ENCODE measurements around the gene LUZP2.

LUZP2 gene

DNA sequence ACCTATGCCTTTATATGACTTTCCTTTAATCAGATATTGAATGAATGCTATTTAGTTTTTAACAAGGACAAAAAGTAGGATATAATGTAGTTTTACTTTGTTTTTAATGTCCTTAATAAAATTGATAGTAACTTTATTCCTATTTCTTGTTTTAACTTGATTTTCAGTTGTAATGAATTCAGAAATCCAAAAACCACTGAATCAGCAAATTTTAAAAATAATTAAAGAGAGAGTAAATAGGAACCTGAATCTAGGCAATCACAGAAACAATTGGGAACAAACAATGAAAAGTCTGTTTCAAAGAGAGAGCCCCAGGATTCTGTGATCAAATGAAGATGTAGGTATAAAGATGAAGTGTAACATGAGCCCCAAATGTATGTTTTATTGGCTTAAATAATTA, 556.0 kb downstream of the LUZP2 start:
- no peaks in the 10 kb centered on the region for H3K27me3 Mint-ChIP-seq (ENCODE audit: low read depth)
- TF ChIP-seq, protein P1, sequence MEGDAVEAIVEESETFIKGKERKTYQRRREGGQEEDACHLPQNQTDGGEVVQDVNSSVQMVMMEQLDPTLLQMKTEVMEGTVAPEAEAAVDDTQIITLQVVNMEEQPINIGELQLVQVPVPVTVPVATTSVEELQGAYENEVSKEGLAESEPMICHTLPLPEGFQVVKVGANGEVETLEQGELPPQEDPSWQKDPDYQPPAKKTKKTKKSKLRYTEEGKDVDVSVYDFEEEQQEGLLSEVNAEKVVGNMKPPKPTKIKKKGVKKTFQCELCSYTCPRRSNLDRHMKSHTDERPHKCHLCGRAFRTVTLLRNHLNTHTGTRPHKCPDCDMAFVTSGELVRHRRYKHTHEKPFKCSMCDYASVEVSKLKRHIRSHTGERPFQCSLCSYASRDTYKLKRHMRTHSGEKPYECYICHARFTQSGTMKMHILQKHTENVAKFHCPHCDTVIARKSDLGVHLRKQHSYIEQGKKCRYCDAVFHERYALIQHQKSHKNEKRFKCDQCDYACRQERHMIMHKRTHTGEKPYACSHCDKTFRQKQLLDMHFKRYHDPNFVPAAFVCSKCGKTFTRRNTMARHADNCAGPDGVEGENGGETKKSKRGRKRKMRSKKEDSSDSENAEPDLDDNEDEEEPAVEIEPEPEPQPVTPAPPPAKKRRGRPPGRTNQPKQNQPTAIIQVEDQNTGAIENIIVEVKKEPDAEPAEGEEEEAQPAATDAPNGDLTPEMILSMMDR (IDR thresholded peaks at IDR 0.05; ENCODE audit: unreplicated experiment in 3 of 3) = no peak
- H3K4me3 Mint-ChIP-seq = no peak overlapping the region
- H3K36me3 Mint-ChIP-seq (ENCODE audit: low read depth) = no peaks in the 10 kb centered on the region
- no peak overlapping the region for H3K27ac Mint-ChIP-seq
- H3K9me3 Mint-ChIP-seq = no peaks in the 10 kb centered on the region
- H3K4me1 Mint-ChIP-seq = no peaks in the 10 kb centered on the region

DNA sequence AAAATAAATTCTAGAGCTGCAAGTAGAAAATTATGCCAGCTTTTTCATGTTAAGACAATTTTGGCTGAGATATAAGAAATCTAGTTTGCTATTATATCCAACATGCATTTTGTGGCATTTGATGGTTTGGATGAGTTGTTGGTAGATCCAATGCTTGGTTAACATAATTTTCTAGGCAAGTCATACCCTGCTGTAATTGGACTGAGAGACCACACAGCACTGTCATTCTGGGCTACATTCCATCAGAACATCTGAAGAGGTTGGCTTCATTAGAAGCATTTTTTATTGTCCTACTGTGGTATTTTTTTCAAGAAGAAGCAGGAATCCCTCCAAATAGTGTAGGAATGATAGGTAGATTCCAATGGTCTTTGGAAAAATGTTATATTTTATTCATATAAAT, 561.0 kb downstream of the LUZP2 start:
- H3K9me3 Mint-ChIP-seq = no peaks in the 10 kb centered on the region
- no peaks in the 10 kb centered on the region for H3K27me3 Mint-ChIP-seq (ENCODE audit: low read depth)
- no peaks in the 10 kb centered on the region for H3K4me1 Mint-ChIP-seq
- TF ChIP-seq, protein P1 (IDR thresholded peaks at IDR 0.05; ENCODE audit: unreplicated experiment in 3 of 3) = no peak
- no peak overlapping the region for H3K27ac Mint-ChIP-seq
- H3K4me3 Mint-ChIP-seq = no peak overlapping the region
- H3K36me3 Mint-ChIP-seq (ENCODE audit: low read depth) = no peaks in the 10 kb centered on the region

DNA sequence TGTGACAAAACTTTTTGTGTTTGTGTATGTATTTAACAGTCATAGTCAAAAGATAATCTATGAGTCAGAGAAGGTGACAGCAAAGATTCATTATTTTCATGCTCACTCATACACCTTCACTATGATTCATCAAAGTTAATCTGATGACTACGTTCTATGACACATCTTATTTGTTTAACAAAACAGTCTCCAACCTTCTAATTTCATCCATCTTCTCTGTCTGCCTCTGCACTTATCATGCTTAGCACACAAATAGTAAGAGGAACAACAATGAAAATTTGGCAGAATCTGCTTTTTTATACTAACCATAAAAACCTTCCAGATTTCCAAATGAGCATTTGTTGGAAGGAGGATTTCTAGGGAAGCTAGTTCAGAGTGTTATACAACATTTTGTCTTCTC, 568.9 kb downstream of the LUZP2 start:
- no peaks in the 10 kb centered on the region for H3K27me3 Mint-ChIP-seq (ENCODE audit: low read depth)
- no peaks in the 10 kb centered on the region for H3K4me1 Mint-ChIP-seq
- H3K36me3 Mint-ChIP-seq (ENCODE audit: low read depth) = no peaks in the 10 kb centered on the region
- H3K9me3 Mint-ChIP-seq = no peaks in the 10 kb centered on the region
- no peak overlapping the region for H3K4me3 Mint-ChIP-seq
- TF ChIP-seq, protein P1 (IDR thresholded peaks at IDR 0.05; ENCODE audit: unreplicated experiment in 3 of 3) = no peak
- no peak overlapping the region for H3K27ac Mint-ChIP-seq

DNA sequence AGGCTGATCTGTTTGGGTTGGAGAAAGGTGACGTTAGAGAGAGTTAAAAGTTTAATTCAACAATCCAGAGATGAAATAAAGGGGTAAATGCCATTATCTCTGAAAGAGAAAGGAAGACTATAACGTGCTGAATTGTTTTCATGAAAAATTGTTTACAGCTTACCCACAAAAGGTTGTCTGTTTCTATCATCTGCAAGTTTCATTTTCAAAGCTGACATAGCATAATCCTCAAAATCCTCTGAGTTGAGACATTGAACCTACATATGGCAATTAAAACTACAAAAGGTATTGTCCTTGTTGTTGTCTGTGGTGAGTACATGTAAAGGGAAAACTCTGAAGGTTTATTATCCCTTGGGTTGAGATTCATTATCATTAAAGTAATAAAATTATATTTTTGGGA, 569.9 kb downstream of the LUZP2 start:
- Mint-ChIP-seq H3K27ac (no peak overlapping the region), H3K36me3 (ENCODE audit: low read depth) (no peaks in the 10 kb centered on the region), H3K27me3 (ENCODE audit: low read depth) (no peaks in the 10 kb centered on the region), H3K4me3 (no peak overlapping the region), H3K4me1 (no peaks in the 10 kb centered on the region), H3K9me3 (no peaks in the 10 kb centered on the region)
- TF ChIP-seq, protein P1 (IDR thresholded peaks at IDR 0.05; ENCODE audit: unreplicated experiment in 3 of 3) = no peak

DNA sequence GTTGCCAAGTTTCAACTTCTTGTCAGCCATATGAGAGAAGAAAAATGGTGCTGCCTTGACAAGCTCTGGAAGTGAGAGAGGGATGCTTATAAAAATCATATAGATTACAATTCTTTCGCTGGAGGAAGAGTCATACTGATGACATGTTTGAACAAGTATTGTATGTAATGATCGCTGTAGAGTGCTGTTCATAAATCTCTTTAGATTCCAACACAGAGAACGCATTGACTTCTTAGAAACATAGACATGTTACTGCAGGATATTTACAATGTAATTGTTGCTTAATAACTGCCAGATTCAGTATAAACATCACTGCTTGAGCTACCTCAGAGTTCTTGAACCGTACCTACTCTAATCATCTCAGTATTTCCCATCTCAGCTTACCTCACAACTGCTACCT, 571.6 kb downstream of the LUZP2 start:
- Mint-ChIP-seq H3K27ac (no peak overlapping the region), H3K9me3 (no peaks in the 10 kb centered on the region), H3K4me1 (no peaks in the 10 kb centered on the region), H3K4me3 (no peak overlapping the region), H3K27me3 (ENCODE audit: low read depth) (no peaks in the 10 kb centered on the region), H3K36me3 (ENCODE audit: low read depth) (no peaks in the 10 kb centered on the region)
- TF ChIP-seq, protein P1 (IDR thresholded peaks at IDR 0.05; ENCODE audit: unreplicated experiment in 3 of 3) = no peak

DNA sequence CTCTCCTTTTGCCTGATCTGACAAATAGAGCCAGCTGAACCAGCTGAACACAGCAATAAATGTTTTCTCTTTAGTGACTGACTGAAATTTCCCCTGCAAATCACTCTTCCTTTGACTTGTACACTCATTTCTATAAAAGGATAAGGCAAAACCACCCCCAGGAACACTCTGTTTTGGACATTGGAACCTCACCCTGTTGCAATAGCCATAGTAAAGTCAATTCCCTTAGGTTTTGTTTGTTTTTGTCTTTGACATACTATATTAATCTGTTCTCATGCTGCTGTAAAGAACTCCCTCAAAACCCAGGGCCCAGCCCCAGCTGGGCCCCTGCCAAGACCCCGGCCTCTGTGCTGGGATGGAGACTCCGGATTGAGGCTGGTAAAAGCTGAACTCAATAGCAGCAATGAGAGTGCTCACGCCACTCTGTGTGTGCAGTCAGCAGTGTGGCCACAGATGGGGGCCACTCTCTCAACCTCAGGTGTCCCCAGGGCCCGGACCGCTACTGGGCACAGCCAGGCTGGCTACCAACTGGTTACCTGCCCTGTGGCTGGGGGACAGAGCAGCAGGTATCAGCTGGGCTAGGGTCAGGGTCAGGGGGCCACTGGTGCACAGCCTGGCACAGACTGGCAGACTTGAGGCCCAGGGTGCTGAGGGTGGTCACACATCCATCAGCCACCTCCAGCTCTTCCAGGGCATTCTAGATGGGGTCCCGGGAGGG, 597.4 kb downstream of the LUZP2 start:
- TF ChIP-seq, protein P1 (IDR thresholded peaks at IDR 0.05; ENCODE audit: unreplicated experiment in 3 of 3) = no peak
- no peaks in the 10 kb centered on the region for H3K9me3 Mint-ChIP-seq
- H3K4me3 Mint-ChIP-seq = no peak overlapping the region
- no peaks in the 10 kb centered on the region for H3K36me3 Mint-ChIP-seq (ENCODE audit: low read depth)
- no peak overlapping the region for H3K27ac Mint-ChIP-seq
- no peaks in the 10 kb centered on the region for H3K4me1 Mint-ChIP-seq
- no peaks in the 10 kb centered on the region for H3K27me3 Mint-ChIP-seq (ENCODE audit: low read depth)
